SK-N-MC (cell line): ENCODE results near the gene SNPH.
A peak's percentile ranks its signal among the peaks of the same experiment; 100 is the strongest.

Experiments
- DNase-seq: peaks from one replicate; pipeline ENCODE4 v3.0.0-alpha.2; 2011; ENCODE audit warnings: low read depth, low spot score
- H3K27ac ChIP-seq: fragments of 200-600 bp; sonication (generic); 2 replicates; pipeline ENCODE4 v1.5.1; 2016; ENCODE audit warnings: mixed run types
- H3K36me3 ChIP-seq: fragments of 200-600 bp; sonication (generic); 2 replicates; pipeline ENCODE4 v1.6.1; 2017; ENCODE audit warnings: antibody characterized with exemption, low read length, mixed read lengths; ENCODE audit not compliant: insufficient read depth
- H3K4me3 ChIP-seq: fragments of 200-600 bp; sonication (generic); 2 replicates; pipeline ENCODE4 v1.5.1; 2016
- H3K9ac ChIP-seq: fragments of 200-600 bp; sonication (generic); 2 replicates; pipeline ENCODE4 v1.8.0; 2017; ENCODE audit warnings: mixed run types, mixed read lengths; ENCODE audit not compliant: insufficient read length
- H3K9me3 ChIP-seq: fragments of 200-600 bp; sonication (generic); 2 replicates; pipeline ENCODE4 v1.6.1; 2017; ENCODE audit warnings: low read depth, mild to moderate bottlenecking, antibody characterized with exemption, low read length, moderate library complexity, mixed read lengths
- EZH2 ChIP-seq: fragments of 200-600 bp; sonication (generic); IDR thresholded peaks from one replicate; pipeline ENCODE4 v1.6.1; 2017; ENCODE audit warnings: antibody characterized with exemption
- FOXP2 ChIP-seq: optimal IDR thresholded peaks from 2 replicates; pipeline ENCODE3; 2011; ENCODE audit warnings: mild to moderate bottlenecking, moderate library complexity; ENCODE audit not compliant: insufficient read depth; ENCODE audit errors: extremely low read length, control extremely low read depth
- POLR2AphosphoS5 ChIP-seq: IDR thresholded peaks from 2 replicates; pipeline ENCODE4 v1.6.1; 2012; ENCODE audit warnings: mild to moderate bottlenecking, low read depth, low read length, borderline replicate concordance

Gene SNPH

DNA sequence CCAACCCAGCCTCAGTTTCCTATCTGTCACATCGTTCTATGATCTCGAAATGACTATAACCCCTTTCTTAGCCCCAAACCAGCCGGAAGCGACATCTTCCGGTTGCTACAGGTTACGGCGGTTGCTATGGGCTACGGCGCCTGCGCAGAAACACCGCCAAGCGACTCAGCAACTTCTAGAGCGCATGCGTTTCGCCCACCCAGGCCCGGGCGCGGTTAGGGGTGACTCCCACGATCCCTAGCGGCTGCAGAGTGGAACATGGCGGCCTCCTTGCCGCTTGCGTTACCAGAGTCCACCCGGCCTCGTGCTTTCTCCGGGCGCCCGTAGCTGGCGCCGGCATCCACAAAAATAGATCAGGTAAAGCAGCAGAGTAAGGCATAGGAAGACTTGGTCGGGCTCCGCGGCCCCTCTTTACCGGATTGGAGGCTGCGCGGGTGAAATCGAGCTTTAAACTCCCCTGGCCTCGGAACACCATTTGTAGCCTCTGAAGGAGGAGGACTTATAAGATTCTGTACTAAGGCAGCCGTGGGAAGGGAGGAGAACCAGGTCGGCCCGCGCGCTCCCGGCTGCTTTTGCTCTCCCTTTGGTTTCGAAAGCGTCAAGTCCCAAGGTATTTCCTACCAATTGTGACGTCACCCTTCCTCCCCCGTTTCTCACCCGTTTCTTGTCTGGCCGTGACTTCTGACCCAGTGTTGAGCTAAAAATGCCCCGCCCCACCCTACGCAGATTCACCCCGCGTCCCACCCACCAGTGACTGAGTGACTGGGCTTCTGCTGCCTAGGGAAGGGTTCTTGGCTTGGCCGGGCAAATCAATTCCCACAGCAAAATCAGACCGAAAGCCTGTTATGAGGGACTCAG is 59.3 kb downstream of the SNPH start:
- Histone ChIP-seq H3K9me3 (no peaks in the 10 kb centered on the region), H3K9ac (peak overlapping the region; percentile 99), H3K4me3 (peak overlapping the region; percentile 87), H3K27ac (peak overlapping the region; percentile 87), H3K36me3 (no peaks in the 10 kb centered on the region)
- peak; percentile 81 for DNase-seq
- no peak for TF ChIP-seq EZH2
- peak; percentile 98 for TF ChIP-seq POLR2AphosphoS5

DNA sequence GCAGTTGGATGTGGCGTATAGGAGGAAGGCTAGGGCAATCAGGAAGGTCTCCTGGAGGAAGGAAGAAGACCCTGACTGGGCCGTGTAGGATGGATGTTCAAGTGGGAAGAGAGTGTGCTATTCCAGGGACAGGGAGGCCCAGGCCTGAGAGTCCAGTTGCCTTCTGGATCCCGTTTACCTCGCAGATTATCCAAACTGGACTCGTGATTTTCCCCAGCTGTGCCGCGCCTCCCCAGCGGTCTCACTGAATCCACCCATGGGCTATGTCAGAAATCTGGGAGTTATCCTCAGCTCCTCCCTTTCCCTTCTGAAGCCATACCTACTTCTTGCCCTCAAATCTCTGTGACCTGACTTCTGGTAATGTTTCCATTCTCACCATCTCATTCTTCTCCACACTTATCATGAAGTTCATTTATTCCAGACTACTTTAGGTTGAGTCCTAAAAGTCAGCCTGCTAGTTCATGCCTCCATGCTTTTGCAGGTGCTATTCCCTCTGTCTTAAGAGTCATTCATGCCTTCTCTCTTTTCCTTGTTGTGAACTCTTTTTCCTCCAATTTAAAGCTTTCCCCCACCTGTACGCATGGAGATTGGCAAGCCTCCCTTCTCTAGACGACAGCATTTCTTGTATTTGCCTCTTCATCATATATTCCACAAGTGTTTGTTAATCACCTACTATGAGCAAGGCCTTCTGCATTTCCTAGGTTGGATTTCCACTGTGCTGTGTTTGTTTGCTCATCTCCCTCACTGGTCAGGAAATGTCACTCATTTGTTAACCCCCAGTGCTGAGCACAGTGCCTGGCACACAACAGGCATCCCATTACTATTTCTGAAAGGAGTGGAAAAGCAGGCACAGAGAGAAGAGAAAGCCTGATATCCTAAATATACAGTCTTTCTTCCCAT is 60.2 kb downstream of the SNPH start:
- no peak overlapping the region for H3K27ac ChIP-seq
- peak overlapping the region; percentile 87 for H3K4me3 ChIP-seq
- H3K36me3 ChIP-seq: no peaks in the 10 kb centered on the region
- no peak for TF ChIP-seq FOXP2
- TF ChIP-seq EZH2: no peak
- TF ChIP-seq POLR2AphosphoS5: no peak; the same call in 1 of the 2 replicates
- no peaks in the 10 kb centered on the region for H3K9me3 ChIP-seq
- DNase-seq: no peak
- peak overlapping the region; percentile 99 for H3K9ac ChIP-seq

DNA sequence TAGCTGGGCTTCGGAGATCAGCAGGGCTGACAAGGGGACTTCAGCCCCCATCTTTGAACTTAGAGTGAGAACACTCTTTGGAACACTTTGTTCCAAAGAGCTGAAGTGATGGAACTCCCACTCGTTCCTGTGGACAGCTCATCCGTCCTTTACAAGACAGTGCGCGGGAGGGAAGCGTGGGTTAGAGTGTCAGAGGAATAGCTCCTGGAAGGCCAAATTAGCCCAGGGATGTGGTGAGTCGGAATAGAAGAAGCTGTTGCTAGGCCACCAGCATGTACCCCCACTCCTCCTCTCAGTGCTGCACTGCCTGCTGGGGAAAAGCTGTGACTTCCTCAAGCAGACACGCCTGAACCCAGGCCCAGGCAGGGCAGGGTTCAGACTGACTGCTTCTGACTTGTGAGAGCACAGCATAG is 61.2 kb downstream of the SNPH start:
- no peak overlapping the region for H3K27ac ChIP-seq
- no peaks in the 10 kb centered on the region for H3K9me3 ChIP-seq
- TF ChIP-seq POLR2AphosphoS5: no peak
- TF ChIP-seq FOXP2: no peak
- no peak for TF ChIP-seq EZH2
- H3K36me3 ChIP-seq: no peaks in the 10 kb centered on the region
- H3K4me3 ChIP-seq: no peak overlapping the region
- no peak overlapping the region for H3K9ac ChIP-seq
- DNase-seq: no peak

DNA sequence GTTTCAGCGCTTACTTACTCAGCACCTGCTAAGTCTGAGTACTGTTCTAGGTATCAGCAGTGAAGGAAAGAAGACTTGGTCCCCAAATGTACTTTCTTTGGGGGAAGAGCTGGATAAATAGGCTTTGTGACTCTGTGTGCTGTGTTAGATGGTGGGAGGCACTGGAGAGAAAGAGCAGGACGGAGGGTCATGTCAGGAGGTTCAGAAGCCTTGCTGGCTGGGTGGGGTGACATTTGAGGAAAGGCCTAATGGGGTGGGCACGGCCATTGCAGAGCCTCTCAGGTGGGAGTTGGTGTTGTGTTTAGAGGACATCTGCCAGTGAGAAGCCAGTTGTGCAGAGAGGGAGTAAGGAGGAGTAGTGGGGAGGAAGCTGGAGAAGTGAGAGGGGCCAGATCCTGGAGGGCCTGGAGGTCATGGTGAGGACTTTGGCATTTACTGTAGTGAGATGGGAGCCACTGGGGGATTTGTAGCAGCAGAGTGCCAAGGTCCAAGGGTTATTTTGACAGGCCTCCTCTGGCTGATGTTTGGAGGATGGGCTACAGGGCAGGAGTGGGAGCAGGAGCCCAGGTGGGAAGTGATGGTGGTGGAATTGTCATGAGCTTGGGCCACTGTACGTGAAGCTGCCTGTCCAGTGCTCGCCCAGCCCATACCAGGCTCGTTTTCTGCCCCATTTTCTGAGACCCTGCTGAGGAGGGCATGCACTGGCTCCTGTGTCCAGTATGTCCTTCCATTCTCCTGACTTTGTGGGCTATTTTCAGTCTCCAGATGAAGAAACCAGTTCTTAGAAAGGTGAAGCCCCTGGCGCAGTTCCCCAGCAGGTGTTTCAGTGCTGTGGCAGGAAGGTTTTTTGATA is 62.0 kb downstream of the SNPH start:
- Histone ChIP-seq H3K27ac (no peak overlapping the region), H3K4me3 (no peak overlapping the region), H3K36me3 (peaks cover 5% of the 10 kb centered on the region; the same call in 1 of the 2 replicates), H3K9ac (no peak overlapping the region), H3K9me3 (no peaks in the 10 kb centered on the region)
- TF ChIP-seq EZH2: no peak
- TF ChIP-seq POLR2AphosphoS5: no peak
- TF ChIP-seq FOXP2: no peak
- no peak for DNase-seq

DNA sequence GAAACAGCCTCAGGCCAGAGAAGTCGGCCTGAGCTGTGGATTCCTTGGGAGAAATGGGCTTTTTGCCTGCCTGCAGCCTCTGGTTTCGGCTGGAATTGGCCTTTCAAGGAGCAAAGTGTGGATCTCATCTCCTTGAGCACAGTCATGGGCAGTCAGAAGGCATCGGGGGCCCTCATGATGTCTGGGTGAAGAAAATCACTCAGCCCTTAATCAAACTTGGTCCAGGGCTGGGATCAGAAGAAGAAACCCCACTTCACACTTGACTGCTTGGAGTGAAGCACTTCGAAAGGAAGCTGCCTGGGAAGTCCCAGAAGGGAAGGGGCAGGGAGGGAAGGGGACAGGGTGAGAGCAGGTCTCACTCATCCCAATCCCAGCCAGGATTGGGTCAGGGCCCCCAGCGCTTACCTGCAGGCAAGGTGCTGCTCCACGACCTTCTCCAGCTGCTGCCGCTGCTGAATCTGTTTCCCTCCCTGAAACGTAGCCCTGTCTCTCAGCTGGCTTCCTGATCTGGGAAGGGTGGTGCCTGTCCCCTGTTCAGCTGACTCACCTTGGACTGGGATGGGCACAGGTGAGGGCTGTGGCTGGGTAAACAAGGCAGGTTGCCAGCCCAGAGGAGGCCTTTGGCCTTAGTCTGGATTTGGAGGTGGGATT is 62.7 kb downstream of the SNPH start, which contains the start of gene SDCBP2:
Gene SDCBP2 (minus strand): TSS at position 460 of the 651 bp plus-strand sequence. CDS start 8,723 bp downstream, outside the sequence.
- Histone ChIP-seq H3K27ac (no peak within 1 kb of the TSS; the same call in 1 of the 2 replicates), H3K4me3 (no peak within 1 kb of the TSS), H3K9me3 (no peaks in the 10 kb centered on the region), H3K9ac (no peak within 1 kb of the TSS), H3K36me3 (peaks cover 5% of the 10 kb centered on the region; the same call in 1 of the 2 replicates)
- TF ChIP-seq POLR2AphosphoS5 (no peak), EZH2 (no peak), FOXP2 (no peak)
- no peak for DNase-seq

DNA sequence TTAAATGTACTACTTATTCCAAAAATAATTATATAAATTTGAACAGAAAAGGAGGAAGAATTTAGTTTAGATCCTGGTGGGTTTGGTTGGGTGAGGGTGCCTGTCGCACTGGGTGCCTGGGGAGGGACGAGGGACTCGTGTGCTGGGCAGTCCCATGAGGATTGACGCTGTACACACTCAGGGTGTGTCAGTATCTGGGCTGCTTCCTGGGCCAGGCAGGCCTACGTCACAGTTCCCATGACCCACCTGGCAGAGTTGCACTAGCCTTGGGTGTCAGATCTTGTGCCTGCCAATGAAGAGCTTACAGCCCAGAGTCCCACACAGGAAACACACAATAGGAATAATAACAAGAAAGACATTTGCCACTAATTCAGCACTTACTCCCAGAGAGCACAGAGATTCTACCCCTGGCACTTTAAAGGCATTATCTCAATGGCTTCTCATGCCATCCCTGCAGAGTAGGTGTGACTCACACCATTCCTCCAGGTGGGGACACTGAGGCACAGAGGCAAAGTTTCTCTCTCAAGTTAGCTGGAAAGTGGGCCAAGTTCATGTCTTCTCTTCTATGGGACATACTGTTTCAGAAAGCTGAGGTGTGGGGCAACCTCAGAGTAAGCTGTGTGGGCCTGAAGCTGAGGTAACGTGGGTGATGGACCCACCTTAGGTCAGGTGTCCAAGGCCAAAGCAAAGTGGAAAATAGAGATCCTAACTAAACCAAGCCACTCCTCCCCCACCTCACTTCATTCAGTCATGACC is 64.2 kb downstream of the SNPH start:
- Histone ChIP-seq H3K4me3 (no peak overlapping the region), H3K36me3 (peaks cover 5% of the 10 kb centered on the region; the same call in 1 of the 2 replicates), H3K9me3 (no peaks in the 10 kb centered on the region), H3K9ac (no peak overlapping the region), H3K27ac (no peak overlapping the region; the same call in 1 of the 2 replicates)
- TF ChIP-seq EZH2: no peak
- no peak for TF ChIP-seq POLR2AphosphoS5
- TF ChIP-seq FOXP2: no peak
- DNase-seq: no peak

DNA sequence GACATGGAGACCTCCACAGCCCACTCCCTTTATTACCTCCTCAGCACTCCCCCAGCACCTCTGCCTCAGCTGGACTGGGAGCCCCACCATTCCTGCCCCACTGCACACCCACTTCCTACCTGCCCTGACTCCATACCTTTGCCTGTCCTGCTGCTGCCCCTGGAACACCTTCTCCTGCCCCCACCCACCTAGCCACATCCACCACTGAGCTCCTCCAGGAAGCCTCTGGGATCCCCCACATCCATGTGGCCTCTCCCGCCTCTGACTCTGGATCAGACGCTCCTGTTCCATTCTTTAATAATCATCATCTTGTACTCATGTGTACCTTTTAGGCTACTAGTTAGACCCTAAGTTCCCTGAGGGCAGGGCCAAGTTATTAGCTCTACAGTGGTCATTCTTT is 65.0 kb downstream of the SNPH start:
- Histone ChIP-seq H3K36me3 (peaks cover 5% of the 10 kb centered on the region; the same call in 1 of the 2 replicates), H3K9me3 (no peaks in the 10 kb centered on the region), H3K27ac (no peak overlapping the region), H3K9ac (no peak overlapping the region), H3K4me3 (no peak overlapping the region)
- no peak for DNase-seq
- TF ChIP-seq POLR2AphosphoS5: no peak
- no peak for TF ChIP-seq EZH2
- no peak for TF ChIP-seq FOXP2
